Hematopoietic multipotent progenitor cell (in vitro differentiated cells): ENCODE data around the gene BRD8. TPM values are rescaled to one million over a fixed set of nuclear protein-coding genes. Genes with fewer than 3 reads are reported as not detected.
"Not testable (repeated sequence)": the region's sequence is repeated elsewhere in the genome, so short reads cannot be mapped to it uniquely, and the experiment has no call there.

Experiments
- DNase-seq, 3 donors: peaks; one replicate each; pipeline ENCODE4 v3.0.0-alpha.2; 2011 to 2015; ENCODE audit warnings: low read depth in 2 of 3, low spot score in 2 of 3
- total RNA-seq: library from RNA; depleted of rRNA; stranded (reverse); fragments of >200 nt; gene quantifications from one replicate; pipeline ENCODE4 v1.2.3, GENCODE V29; 2012

The BRD8 gene
- total RNA-seq, 1 donor: 31.5 TPM

GRCh38 chr5:138160706-138161105 lies 17.7 kb downstream of the BRD8 start:
- DNase-seq: no peak

- no peak for DNase-seq
These were observed 18.8 kb downstream of the BRD8 start for GRCh38 chr5:138159666-138160065.

GRCh38 chr5:138157626-138158025 lies 20.8 kb downstream of the BRD8 start:
- DNase-seq: no peak

GRCh38 chr5:138155977-138156376 lies 22.5 kb downstream of the BRD8 start:
- DNase-seq: not testable (repeated sequence)

- DNase-seq: no peak
These were observed 28.9 kb downstream of the BRD8 start for GRCh38 chr5:138149530-138149929.

GRCh38 chr5:138148811-138149210 lies 29.6 kb downstream of the BRD8 start:
- DNase-seq: no peak

GRCh38 chr5:138143578-138143977 lies 34.9 kb downstream of the BRD8 start:
- not testable (repeated sequence) for DNase-seq

- no peak for DNase-seq
These were observed 36.7 kb downstream of the BRD8 start for GRCh38 chr5:138141734-138142133.

- DNase-seq: no peak
These were observed 38.2 kb downstream of the BRD8 start for GRCh38 chr5:138140268-138140667.

GRCh38 chr5:138139781-138140090 lies 38.7 kb downstream of the BRD8 start:
- peak in 2 of 3 donors; percentile 63 to 89 for DNase-seq

GRCh38 chr5:138138949-138139780 lies 39.3 kb downstream of the BRD8 start, which contains the start of gene NME5:
Gene NME5, minus strand, starts transcription at chr5:138139428. Its CDS starts 648 bp downstream, at chr5:138138780.
- peak in 2 of 3 donors; percentile 33 to 64 for DNase-seq

- no peak for DNase-seq
These were observed 45.9 kb downstream of the BRD8 start for GRCh38 chr5:138132543-138132942.

GRCh38 chr5:138129347-138129746 lies 49.1 kb downstream of the BRD8 start:
- DNase-seq: no peak

- peak in 1 of 3 donors; percentile 56 for DNase-seq
These were observed 50.1 kb downstream of the BRD8 start for GRCh38 chr5:138128334-138128733.

- no peak for DNase-seq
These were observed 63.2 kb downstream of the BRD8 start for GRCh38 chr5:138115254-138115653.

- DNase-seq: no peak
These were observed 66.5 kb downstream of the BRD8 start for GRCh38 chr5:138111937-138112336.

GRCh38 chr5:138111181-138111580 lies 67.2 kb downstream of the BRD8 start:
- DNase-seq: no peak

- no peak for DNase-seq
These were observed 68.0 kb downstream of the BRD8 start for GRCh38 chr5:138110266-138110963.

- no peak for DNase-seq
These were observed 68.8 kb downstream of the BRD8 start for GRCh38 chr5:138109463-138110265.

- no peak for DNase-seq
These were observed 71.2 kb downstream of the BRD8 start for GRCh38 chr5:138107213-138107612.

- DNase-seq: no peak
These were observed 72.7 kb downstream of the BRD8 start for GRCh38 chr5:138105709-138106108.
